Neural crest cell (in vitro differentiated cells): ENCODE results near the gene TCF19. TPM values are rescaled to one million over a fixed set of nuclear protein-coding genes. Genes with fewer than 3 reads are reported as not detected.
"Not testable (repeated sequence)": the region's sequence is repeated elsewhere in the genome, so short reads cannot be mapped to it uniquely, and the experiment has no call there.

Source experiments
- DNase-seq: peaks from one replicate; pipeline ENCODE4 v3.0.0; 2021; ENCODE audit warnings: low read depth, mixed read lengths, low spot score
- H3K27ac Mint-ChIP-seq: one replicate; pipeline ENCODE4 v1.8.0; 2021; ENCODE audit warnings: mild to moderate bottlenecking, mixed read lengths; ENCODE audit not compliant: unreplicated experiment
- H3K27me3 Mint-ChIP-seq: 2 replicates; pipeline ENCODE4 v1.8.0; 2021; ENCODE audit warnings: low read depth, mild to moderate bottlenecking, mixed read lengths
- H3K36me3 Mint-ChIP-seq: 2 replicates; pipeline ENCODE4 v1.8.0; 2021; ENCODE audit warnings: low read depth, mild to moderate bottlenecking, mixed read lengths
- H3K4me1 Mint-ChIP-seq: 2 replicates; pipeline ENCODE4 v1.8.0; 2021; ENCODE audit warnings: mixed read lengths
- H3K4me3 Mint-ChIP-seq: one replicate; pipeline ENCODE4 v1.8.0; 2021; ENCODE audit warnings: mild to moderate bottlenecking, mixed read lengths
- H3K9me3 Mint-ChIP-seq: 2 replicates; pipeline ENCODE4 v1.8.0; 2021; ENCODE audit warnings: mixed read lengths
- total RNA-seq: library from RNA; stranded (reverse); gene quantifications from 2 replicates; pipeline ENCODE4 v1.2.1, GENCODE V29; 2021
- TF ChIP-seq, protein P1 (sequence below): fragments of 200-600 bp; sonication (generic); conservative IDR thresholded peaks from 2 replicates; pipeline ENCODE4 v1.5.0; 2021; ENCODE audit warnings: antibody characterized with exemption, mild to moderate bottlenecking

Gene TCF19
- total RNA-seq, 1 donor from 2014 or later = 21.7 TPM

DNA sequence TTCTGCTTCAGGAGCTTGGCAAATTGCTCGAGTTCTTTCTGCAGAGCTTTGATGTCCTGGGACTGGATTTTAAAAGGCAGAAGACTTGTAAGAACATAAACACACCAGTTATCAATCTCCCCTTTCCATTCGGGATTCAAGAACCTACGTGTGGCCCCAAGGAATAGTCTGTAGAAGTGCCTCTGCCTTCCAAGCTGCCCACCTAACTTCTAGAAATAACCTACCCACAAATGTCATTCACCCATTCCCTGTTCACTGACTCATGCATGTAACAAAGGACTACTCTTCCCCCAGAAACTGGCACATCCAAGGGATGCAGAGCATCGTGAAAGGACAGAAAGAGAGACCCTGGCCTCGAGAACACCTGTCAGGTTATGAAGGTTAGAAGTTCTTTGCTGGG lies 7.6 kb downstream of the TCF19 start:
- Mint-ChIP-seq H3K4me1 (peaks cover 16% of the 10 kb centered on the region), H3K9me3 (no peaks in the 10 kb centered on the region), H3K4me3 (no peak overlapping the region), H3K27me3 (peaks cover under 1% of the 10 kb centered on the region), H3K36me3 (peaks cover 3% of the 10 kb centered on the region), H3K27ac (peak overlapping the region; percentile 68)
- TF ChIP-seq, protein P1, sequence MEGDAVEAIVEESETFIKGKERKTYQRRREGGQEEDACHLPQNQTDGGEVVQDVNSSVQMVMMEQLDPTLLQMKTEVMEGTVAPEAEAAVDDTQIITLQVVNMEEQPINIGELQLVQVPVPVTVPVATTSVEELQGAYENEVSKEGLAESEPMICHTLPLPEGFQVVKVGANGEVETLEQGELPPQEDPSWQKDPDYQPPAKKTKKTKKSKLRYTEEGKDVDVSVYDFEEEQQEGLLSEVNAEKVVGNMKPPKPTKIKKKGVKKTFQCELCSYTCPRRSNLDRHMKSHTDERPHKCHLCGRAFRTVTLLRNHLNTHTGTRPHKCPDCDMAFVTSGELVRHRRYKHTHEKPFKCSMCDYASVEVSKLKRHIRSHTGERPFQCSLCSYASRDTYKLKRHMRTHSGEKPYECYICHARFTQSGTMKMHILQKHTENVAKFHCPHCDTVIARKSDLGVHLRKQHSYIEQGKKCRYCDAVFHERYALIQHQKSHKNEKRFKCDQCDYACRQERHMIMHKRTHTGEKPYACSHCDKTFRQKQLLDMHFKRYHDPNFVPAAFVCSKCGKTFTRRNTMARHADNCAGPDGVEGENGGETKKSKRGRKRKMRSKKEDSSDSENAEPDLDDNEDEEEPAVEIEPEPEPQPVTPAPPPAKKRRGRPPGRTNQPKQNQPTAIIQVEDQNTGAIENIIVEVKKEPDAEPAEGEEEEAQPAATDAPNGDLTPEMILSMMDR = no peak
- DNase-seq = no peak

DNA sequence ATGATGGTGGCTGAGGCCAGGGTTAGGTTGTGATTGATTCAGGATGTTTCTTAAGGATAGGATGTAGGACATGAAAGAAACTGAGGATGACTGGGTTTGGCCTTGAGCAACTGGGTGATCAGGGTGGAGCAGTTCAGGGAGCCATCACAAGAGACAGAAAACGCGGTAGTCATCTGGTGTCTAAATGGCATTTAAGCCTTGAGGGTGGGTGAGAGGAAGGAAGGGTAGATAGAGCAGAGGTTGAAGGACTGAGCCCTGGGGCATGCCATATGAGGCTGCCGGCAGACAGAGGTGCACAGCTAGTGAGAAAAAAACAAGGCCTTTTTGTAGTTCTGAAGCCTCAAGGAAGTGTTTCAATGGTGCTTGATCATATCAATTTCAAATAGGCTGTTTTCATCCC lies 10.2 kb downstream of the TCF19 start:
- Mint-ChIP-seq H3K27me3 (peaks cover 4% of the 10 kb centered on the region), H3K36me3 (no peaks in the 10 kb centered on the region), H3K4me1 (peaks cover 22% of the 10 kb centered on the region), H3K4me3 (no peak overlapping the region), H3K9me3 (no peaks in the 10 kb centered on the region), H3K27ac (peak overlapping the region; percentile 85)
- no peak for DNase-seq
- TF ChIP-seq, protein P1 = no peak

DNA sequence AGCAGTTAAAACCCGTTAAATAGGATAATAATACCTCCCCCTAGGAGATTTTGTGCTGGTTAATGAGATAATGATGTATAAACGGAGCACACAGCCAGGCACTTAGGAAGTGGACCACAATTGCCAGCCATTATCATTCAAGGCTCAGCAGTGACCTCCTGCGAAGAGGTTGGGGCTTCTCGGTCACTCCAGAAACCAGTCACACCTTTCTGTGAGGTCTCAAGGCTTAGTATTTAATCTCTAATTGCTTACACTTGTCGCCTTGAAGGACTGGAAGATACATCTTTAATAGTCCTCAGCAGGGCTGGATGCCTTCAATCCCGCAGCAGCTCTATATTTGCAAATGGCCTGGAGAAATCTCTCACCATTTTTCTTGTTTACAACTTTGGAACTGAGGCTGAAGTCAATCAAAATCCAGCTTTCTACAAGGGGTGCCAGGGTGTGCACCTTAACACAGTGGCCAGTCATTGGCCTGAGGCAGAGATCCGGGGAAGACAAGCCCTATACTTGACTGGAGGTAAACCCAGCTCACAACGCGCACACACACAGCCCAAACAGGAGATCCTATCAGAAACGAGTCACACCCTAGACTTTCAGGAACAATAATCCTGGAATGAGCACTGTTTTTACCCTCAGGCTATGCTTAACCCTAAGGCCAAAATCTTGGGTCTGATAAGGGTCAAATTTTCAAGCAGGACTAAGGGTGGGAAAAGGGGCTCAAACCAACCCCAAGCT lies 10.9 kb downstream of the TCF19 start:
- H3K9me3 Mint-ChIP-seq = no peaks in the 10 kb centered on the region
- H3K4me3 Mint-ChIP-seq = no peak overlapping the region
- peaks cover 4% of the 10 kb centered on the region for H3K27me3 Mint-ChIP-seq
- TF ChIP-seq, protein P1 = no peak
- H3K4me1 Mint-ChIP-seq = peaks cover 22% of the 10 kb centered on the region
- no peaks in the 10 kb centered on the region for H3K36me3 Mint-ChIP-seq
- DNase-seq = no peak
- no peak overlapping the region for H3K27ac Mint-ChIP-seq

DNA sequence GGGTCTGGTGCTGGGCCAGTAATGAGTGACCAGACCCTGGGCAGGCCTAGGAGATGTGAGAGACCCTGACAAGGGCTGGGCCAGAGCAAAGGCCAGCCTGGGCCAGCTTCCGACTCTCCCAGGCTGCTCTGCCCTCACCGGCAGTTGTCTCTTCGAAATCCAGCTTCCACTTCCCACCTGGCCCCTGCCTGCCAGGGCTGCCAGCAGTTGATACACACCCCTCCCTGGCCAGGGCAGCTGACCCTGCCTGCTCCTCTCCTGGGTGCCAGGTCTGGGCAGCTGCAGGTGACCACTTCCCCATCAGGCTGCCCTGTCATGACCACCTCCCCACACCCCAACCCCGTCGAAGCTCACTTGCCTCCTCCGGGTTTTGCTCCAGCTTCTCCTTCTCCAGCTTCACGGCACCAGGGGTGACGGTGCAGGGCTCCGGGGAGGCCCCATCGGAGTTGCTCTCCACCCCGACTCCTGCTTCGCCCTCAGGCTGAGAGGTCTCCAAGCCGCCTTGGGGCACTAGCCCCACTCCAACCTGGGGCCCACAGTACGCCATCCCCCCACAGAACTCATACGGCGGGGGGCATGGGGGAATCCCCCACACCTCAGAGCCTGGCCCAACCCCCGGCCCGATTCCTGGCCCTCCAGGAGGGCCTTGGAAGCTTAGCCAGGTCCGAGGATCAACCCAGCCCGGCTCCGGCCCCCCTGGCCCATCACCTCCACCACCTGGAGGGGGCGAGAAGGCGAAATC lies 11.6 kb downstream of the TCF19 start:
- not testable (repeated sequence) for H3K4me3 Mint-ChIP-seq, H3K27ac Mint-ChIP-seq, H3K9me3 Mint-ChIP-seq, DNase-seq, H3K36me3 Mint-ChIP-seq, H3K27me3 Mint-ChIP-seq
- peaks cover 22% of the 10 kb centered on the region for H3K4me1 Mint-ChIP-seq

DNA sequence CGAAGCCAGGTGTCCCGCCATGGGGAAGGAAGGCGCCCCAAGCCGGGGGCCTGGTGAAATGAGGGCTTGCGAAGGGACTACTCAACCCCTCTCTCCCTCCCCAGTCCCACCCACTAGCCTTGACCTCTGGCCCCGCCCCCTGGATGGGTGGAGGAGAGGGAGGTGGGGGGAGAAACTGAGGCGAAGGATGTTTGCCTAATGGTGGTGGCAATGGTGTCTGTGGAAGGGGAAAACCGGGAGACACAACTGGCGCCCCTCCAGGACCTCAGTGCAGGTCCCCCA lies 12.2 kb downstream of the TCF19 start, which contains the start of gene POU5F1:
POU5F1 (minus strand) TSS at position 83 of the 282 bp plus-strand sequence; CDS start at position 21, 62 bp downstream.
- H3K4me1 Mint-ChIP-seq = peaks cover 22% of the 10 kb centered on the region
- no peak for DNase-seq
- H3K9me3 Mint-ChIP-seq = no peaks in the 10 kb centered on the region
- no peak within 1 kb of the TSS for H3K4me3 Mint-ChIP-seq
- peaks cover 4% of the 10 kb centered on the region for H3K27me3 Mint-ChIP-seq
- H3K36me3 Mint-ChIP-seq = no peaks in the 10 kb centered on the region
- TF ChIP-seq, protein P1 = no peak
- peak within 1 kb of the TSS; percentile 83 for H3K27ac Mint-ChIP-seq

DNA sequence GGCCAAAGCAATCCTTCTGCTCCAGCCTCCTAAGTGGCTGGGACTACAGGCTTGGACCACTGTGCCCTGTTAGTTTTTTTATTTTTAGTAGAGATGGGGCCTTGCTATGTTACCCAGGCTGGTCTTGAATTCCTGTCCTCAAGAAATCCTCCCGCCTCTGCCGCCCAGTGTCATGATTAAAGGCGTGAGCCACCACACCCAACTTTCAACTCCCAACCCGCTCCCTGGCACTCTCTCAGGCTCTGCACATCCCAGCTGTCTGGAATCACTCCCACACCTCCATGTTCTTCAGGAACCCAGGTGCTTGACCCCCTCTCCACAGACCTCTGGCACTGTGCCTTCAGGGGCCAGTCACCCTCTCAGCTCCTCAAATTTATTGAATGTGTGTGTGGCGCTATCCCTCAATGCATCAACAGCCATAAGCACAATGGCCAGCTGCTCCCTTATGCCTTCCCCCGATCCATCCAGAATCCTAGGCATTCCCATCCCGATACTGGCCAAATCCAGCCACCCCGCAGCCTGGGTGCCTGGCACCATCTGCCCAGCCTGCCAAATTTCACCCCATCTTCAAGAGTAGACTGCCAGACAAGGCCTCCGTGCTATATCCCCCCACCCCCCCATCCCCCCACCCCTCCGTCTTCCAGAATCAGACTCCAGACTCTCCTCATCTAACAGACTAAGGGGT lies 12.7 kb downstream of the TCF19 start:
- no peak for DNase-seq
- no peaks in the 10 kb centered on the region for H3K9me3 Mint-ChIP-seq
- H3K4me1 Mint-ChIP-seq = peaks cover 22% of the 10 kb centered on the region
- peaks cover 4% of the 10 kb centered on the region for H3K27me3 Mint-ChIP-seq
- H3K4me3 Mint-ChIP-seq = no peak overlapping the region
- TF ChIP-seq, protein P1 = no peak
- peak overlapping the region; percentile 83 for H3K27ac Mint-ChIP-seq
- H3K36me3 Mint-ChIP-seq = no peaks in the 10 kb centered on the region
